Memory B cell (primary cell): ENCODE measurements around the gene ST3GAL4.
"Not testable (repeated sequence)": the region's sequence is repeated elsewhere in the genome, so short reads cannot be mapped to it uniquely, and the experiment has no call there.

ENCODE experiments used
- ATAC-seq: fragments of 150-1000 bp; cut with Tn5 transposase; 2 replicates; pipeline ENCODE4 v1.10.0; 2021; ENCODE audit warnings: low read depth, mild to moderate bottlenecking, moderate library complexity
- DNase-seq, 2 donors: peaks; one replicate each; pipeline ENCODE4 v3.0.0; 2022; ENCODE audit warnings: low spot score in 2 of 2
- H3K27ac Mint-ChIP-seq: one replicate; pipeline ENCODE4 v1.8.0; 2022; ENCODE audit warnings: mild to moderate bottlenecking, moderate library complexity, mixed read lengths
- H3K27me3 Mint-ChIP-seq: one replicate; pipeline ENCODE4 v1.8.0; 2022; ENCODE audit warnings: mixed read lengths
- H3K36me3 Mint-ChIP-seq: one replicate; pipeline ENCODE4 v1.8.0; 2022; ENCODE audit warnings: mild to moderate bottlenecking, mixed read lengths
- H3K4me1 Mint-ChIP-seq: one replicate; pipeline ENCODE4 v1.8.0; 2022; ENCODE audit warnings: mixed read lengths
- H3K4me3 Mint-ChIP-seq: one replicate; pipeline ENCODE4 v1.8.0; 2022; ENCODE audit warnings: mild to moderate bottlenecking, moderate library complexity, mixed read lengths
- H3K9me3 Mint-ChIP-seq: one replicate; pipeline ENCODE4 v1.8.0; 2022; ENCODE audit warnings: mixed read lengths

ST3GAL4 gene

GRCh38 chr11:126386729-126387071 is 31.2 kb downstream of the ST3GAL4 start:
- H3K36me3 Mint-ChIP-seq, H3K9me3 Mint-ChIP-seq, H3K27ac Mint-ChIP-seq, H3K4me3 Mint-ChIP-seq, H3K27me3 Mint-ChIP-seq, DNase-seq, ATAC-seq, H3K4me1 Mint-ChIP-seq: not testable (repeated sequence)

GRCh38 chr11:126387857-126388256 is 32.4 kb downstream of the ST3GAL4 start:
- Mint-ChIP-seq H3K4me1 (peaks cover 7% of the 10 kb centered on the region), H3K9me3 (no peaks in the 10 kb centered on the region), H3K27ac (no peak overlapping the region), H3K4me3 (no peak overlapping the region), H3K36me3 (no peaks in the 10 kb centered on the region), H3K27me3 (peaks cover 1% of the 10 kb centered on the region)
- DNase-seq (no peak), ATAC-seq (no peak)

- no peak overlapping the region for H3K27ac Mint-ChIP-seq
- H3K4me3 Mint-ChIP-seq, result no peak overlapping the region
Observed at GRCh38 chr11:126390272-126390867, 34.9 kb downstream of the ST3GAL4 start.

GRCh38 chr11:126391286-126391954 is 35.9 kb downstream of the ST3GAL4 start:
- ATAC-seq (no peak), DNase-seq (no peak)
- Mint-ChIP-seq H3K36me3 (no peaks in the 10 kb centered on the region), H3K4me3 (no peak overlapping the region), H3K27me3 (peaks cover 7% of the 10 kb centered on the region), H3K9me3 (no peaks in the 10 kb centered on the region), H3K4me1 (peaks cover 10% of the 10 kb centered on the region), H3K27ac (no peak overlapping the region)

More at GRCh38 chr11:126390272-126390867, 34.9 kb downstream of the ST3GAL4 start:
- H3K36me3 Mint-ChIP-seq, result no peaks in the 10 kb centered on the region
- peaks cover 10% of the 10 kb centered on the region for H3K4me1 Mint-ChIP-seq
- H3K27me3 Mint-ChIP-seq, result peaks cover 7% of the 10 kb centered on the region
- no peak for ATAC-seq
- no peaks in the 10 kb centered on the region for H3K9me3 Mint-ChIP-seq
- DNase-seq, result no peak

GRCh38 chr11:126391970-126392632 is 36.6 kb downstream of the ST3GAL4 start:
- H3K36me3 Mint-ChIP-seq, result no peaks in the 10 kb centered on the region
- no peak for ATAC-seq
- no peak overlapping the region for H3K4me3 Mint-ChIP-seq
- H3K9me3 Mint-ChIP-seq, result no peaks in the 10 kb centered on the region
- peaks cover 10% of the 10 kb centered on the region for H3K4me1 Mint-ChIP-seq
- no peak overlapping the region for H3K27ac Mint-ChIP-seq
- peaks cover 7% of the 10 kb centered on the region for H3K27me3 Mint-ChIP-seq
- no peak for DNase-seq

GRCh38 chr11:126392633-126393013 is 37.1 kb downstream of the ST3GAL4 start:
- H3K27me3 Mint-ChIP-seq, result peaks cover 10% of the 10 kb centered on the region
- ATAC-seq (no peak), DNase-seq (no peak)
- no peak overlapping the region for H3K4me3 Mint-ChIP-seq
- H3K9me3 Mint-ChIP-seq, result no peaks in the 10 kb centered on the region
- H3K27ac Mint-ChIP-seq, result no peak overlapping the region
- H3K4me1 Mint-ChIP-seq, result peaks cover 10% of the 10 kb centered on the region
- H3K36me3 Mint-ChIP-seq, result no peaks in the 10 kb centered on the region

GRCh38 chr11:126393143-126393542 is 37.7 kb downstream of the ST3GAL4 start:
- ATAC-seq (no peak), DNase-seq (no peak)
- peaks cover 10% of the 10 kb centered on the region for H3K4me1 Mint-ChIP-seq
- no peak overlapping the region for H3K27ac Mint-ChIP-seq
- no peak overlapping the region for H3K4me3 Mint-ChIP-seq
- H3K9me3 Mint-ChIP-seq, result no peaks in the 10 kb centered on the region
- no peaks in the 10 kb centered on the region for H3K36me3 Mint-ChIP-seq
- H3K27me3 Mint-ChIP-seq, result peaks cover 10% of the 10 kb centered on the region

GRCh38 chr11:126394036-126394435 is 38.5 kb downstream of the ST3GAL4 start:
- Mint-ChIP-seq H3K4me3 (no peak overlapping the region), H3K27ac (no peak overlapping the region), H3K4me1 (peaks cover 10% of the 10 kb centered on the region), H3K9me3 (no peaks in the 10 kb centered on the region), H3K36me3 (no peaks in the 10 kb centered on the region), H3K27me3 (peaks cover 10% of the 10 kb centered on the region)
- no peak for DNase-seq
- ATAC-seq, result no peak

- not testable (repeated sequence) for H3K4me3 Mint-ChIP-seq, DNase-seq, H3K36me3 Mint-ChIP-seq, H3K4me1 Mint-ChIP-seq, H3K27ac Mint-ChIP-seq, H3K9me3 Mint-ChIP-seq, ATAC-seq
- H3K27me3 Mint-ChIP-seq, result peaks cover 10% of the 10 kb centered on the region
Observed at GRCh38 chr11:126394634-126395072, 39.2 kb downstream of the ST3GAL4 start.

GRCh38 chr11:126395784-126396183 is 40.3 kb downstream of the ST3GAL4 start:
- not testable (repeated sequence) for ATAC-seq, H3K4me3 Mint-ChIP-seq, H3K36me3 Mint-ChIP-seq, H3K27ac Mint-ChIP-seq, H3K9me3 Mint-ChIP-seq, H3K4me1 Mint-ChIP-seq, DNase-seq
- peaks cover 14% of the 10 kb centered on the region for H3K27me3 Mint-ChIP-seq

- H3K27ac Mint-ChIP-seq, H3K9me3 Mint-ChIP-seq, DNase-seq, H3K4me1 Mint-ChIP-seq, ATAC-seq, H3K36me3 Mint-ChIP-seq, H3K4me3 Mint-ChIP-seq: not testable (repeated sequence)
- H3K27me3 Mint-ChIP-seq, result peaks cover 14% of the 10 kb centered on the region
Observed at GRCh38 chr11:126396266-126396665, 40.8 kb downstream of the ST3GAL4 start.

- H3K36me3 Mint-ChIP-seq, result peaks cover 4% of the 10 kb centered on the region
- no peak overlapping the region for H3K27ac Mint-ChIP-seq
- ATAC-seq (no peak), DNase-seq (no peak)
- H3K4me3 Mint-ChIP-seq, result no peak overlapping the region
- H3K9me3 Mint-ChIP-seq, result peaks cover 4% of the 10 kb centered on the region
- peaks cover 18% of the 10 kb centered on the region for H3K27me3 Mint-ChIP-seq
- peaks cover 9% of the 10 kb centered on the region for H3K4me1 Mint-ChIP-seq
Observed at GRCh38 chr11:126396965-126397364, 41.5 kb downstream of the ST3GAL4 start.

- ATAC-seq (no peak), DNase-seq (no peak)
- Mint-ChIP-seq H3K9me3 (peaks cover 4% of the 10 kb centered on the region), H3K4me1 (peaks cover under 1% of the 10 kb centered on the region), H3K36me3 (peaks cover 4% of the 10 kb centered on the region), H3K4me3 (no peak overlapping the region), H3K27ac (no peak overlapping the region), H3K27me3 (peaks cover 13% of the 10 kb centered on the region)
Observed at GRCh38 chr11:126398296-126398695, 42.8 kb downstream of the ST3GAL4 start.

GRCh38 chr11:126398721-126399120 is 43.2 kb downstream of the ST3GAL4 start:
- Mint-ChIP-seq H3K27ac (no peak overlapping the region), H3K27me3 (peaks cover 13% of the 10 kb centered on the region), H3K9me3 (peaks cover 4% of the 10 kb centered on the region), H3K36me3 (peaks cover 4% of the 10 kb centered on the region), H3K4me1 (no peaks in the 10 kb centered on the region), H3K4me3 (no peak overlapping the region)
- no peak for DNase-seq
- no peak for ATAC-seq
